Gastroesophageal sphincter (tissue), 3 donors: ENCODE data around the gene ATE1.

Experiments used
- CTCF ChIP-seq, 4 experiments: fragments of 200-600 bp in 2 of 4; fragments of 450-650 bp in 2 of 4; sonication (generic) in 1 of 4; IDR thresholded peaks; one replicate each; pipeline ENCODE4 v1.5.1; 2017 to 2019; ENCODE audit warnings: antibody characterized with exemption in 4 of 4, mild to moderate bottlenecking in 2 of 4, moderate library complexity in 2 of 4
- POLR2A ChIP-seq, 2 donors: fragments of 450-650 bp; IDR thresholded peaks; one replicate each; pipeline ENCODE4 v1.6.1; 2017; ENCODE audit warnings: antibody characterized with exemption in 2 of 2, mild to moderate bottlenecking in 2 of 2, moderate library complexity in 1 of 2

GRCh38 chr10:121696854-121697253 is 231.0 kb downstream of the ATE1 start:
- TF ChIP-seq POLR2A (IDR thresholded peaks at IDR 0.05), result no peak
- TF ChIP-seq CTCF (IDR thresholded peaks at IDR 0.05), result peak in 3 of 4 experiments; percentile 20 to 42 (median 30)
